HG03139 (cell line): ENCODE measurements around the gene TNIP1.
A peak's percentile ranks its signal among the peaks of the same experiment; 100 is the strongest.

ENCODE experiments used
- ATAC-seq: cut with Tn5 transposase; IDR thresholded peaks from one replicate; pipeline ENCODE4 v1.9.1; 2021; ENCODE audit not compliant: unreplicated experiment

TNIP1 gene

GRCh38 chr5:151106509-151106908 lies 25.7 kb upstream of the TNIP1 start:
- no peak for ATAC-seq

DNA sequence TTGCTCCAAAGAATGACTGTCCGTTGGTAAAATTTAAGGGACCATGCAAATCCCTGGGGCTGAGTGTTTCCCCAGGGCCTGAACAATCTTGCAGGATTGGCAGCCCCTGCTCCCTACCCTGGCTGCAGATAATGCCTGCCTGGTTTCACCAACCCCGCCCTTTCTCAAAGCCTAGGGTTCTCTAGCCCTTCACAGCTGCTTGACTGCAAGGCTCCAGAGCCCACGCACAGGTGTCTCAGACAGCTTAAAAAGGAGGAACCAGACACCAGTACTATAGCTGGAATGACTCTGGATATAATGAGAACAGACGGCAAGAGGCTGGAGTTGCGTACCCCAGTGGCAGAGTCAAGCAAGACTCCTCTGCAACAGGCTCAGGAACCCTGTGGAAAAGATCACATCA lies 25.2 kb upstream of the TNIP1 start:
- no peak for ATAC-seq

- no peak for ATAC-seq
Measured at GRCh38 chr5:151105561-151105960, 24.7 kb upstream of the TNIP1 start.

DNA sequence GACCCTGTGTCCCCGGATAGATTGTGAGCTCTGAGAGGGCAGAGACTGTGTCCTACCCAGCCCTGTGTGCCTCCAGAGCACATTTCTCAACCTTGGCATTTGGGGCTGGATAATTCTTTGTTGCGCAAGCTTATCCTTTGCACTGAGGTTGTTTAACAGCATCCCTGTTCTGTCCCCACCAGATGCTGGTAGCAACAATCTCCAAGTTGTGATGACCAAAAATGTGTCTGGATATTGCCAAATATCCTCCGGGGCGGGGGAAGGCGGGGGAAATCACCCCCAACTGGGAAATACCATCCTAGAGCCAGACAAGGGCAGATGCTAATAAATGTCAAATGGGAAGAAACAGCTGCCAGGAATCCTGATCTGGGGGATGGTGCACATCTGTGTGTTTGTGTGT lies 24.0 kb upstream of the TNIP1 start:
- no peak for ATAC-seq

DNA sequence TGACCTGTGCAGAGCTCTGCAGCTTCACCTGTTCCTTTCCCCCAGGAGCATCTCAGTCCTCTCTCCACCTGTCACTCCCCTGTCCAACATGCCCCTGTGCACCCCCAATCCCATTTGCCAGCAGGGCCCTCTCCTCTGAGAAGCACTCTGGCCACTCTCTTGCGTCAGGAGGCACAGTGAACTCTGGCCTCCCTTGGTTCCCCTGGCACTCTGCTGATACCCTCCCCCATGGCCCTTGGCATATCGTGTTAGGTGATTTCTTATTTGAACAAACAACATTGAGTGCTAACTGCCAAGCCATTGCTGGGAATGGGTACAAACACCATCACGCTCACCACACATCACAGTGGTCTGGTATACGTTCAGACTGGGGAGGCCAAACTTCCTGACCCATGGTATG lies 20.9 kb upstream of the TNIP1 start:
- no peak for ATAC-seq

DNA sequence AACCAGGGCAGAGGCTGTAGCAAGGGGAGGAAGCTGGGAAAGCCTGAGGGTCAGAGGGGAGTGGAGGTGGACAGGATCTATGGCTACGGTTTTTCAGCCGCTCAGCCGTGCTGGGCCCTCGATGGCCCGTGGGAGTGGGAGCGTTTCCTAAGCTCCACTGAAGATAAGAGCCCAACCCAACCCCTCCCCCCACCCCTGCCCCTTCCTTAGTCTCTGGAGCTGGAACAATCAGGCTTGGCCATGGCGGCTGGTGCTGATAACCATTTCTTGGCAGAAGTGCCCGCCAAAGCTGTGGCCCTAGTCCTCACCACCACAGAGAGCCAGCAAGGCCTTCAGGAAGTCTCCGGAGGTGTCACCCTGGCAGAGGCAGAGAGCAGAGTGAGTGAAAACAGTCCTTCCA lies 20.3 kb upstream of the TNIP1 start:
- no peak for ATAC-seq

- no peak for ATAC-seq
Measured at GRCh38 chr5:151100681-151101080, 19.8 kb upstream of the TNIP1 start.

DNA sequence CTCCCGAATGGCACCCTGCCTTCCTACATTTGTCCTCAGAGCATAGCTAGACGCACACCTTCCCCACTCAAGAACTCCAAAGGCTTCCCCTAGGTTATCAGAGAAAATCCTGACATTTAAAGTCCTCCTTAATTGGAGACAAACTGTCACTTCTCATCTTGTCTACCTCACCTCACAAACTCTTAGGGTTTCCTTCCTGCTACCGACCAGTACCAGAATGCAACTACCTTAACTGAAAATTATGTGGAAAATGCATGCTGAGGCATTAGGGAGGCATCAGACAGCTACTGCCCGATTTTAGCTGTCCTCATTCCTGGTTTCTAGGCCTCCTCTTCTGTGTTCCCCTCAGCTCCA lies 17.9 kb upstream of the TNIP1 start:
- no peak for ATAC-seq

DNA sequence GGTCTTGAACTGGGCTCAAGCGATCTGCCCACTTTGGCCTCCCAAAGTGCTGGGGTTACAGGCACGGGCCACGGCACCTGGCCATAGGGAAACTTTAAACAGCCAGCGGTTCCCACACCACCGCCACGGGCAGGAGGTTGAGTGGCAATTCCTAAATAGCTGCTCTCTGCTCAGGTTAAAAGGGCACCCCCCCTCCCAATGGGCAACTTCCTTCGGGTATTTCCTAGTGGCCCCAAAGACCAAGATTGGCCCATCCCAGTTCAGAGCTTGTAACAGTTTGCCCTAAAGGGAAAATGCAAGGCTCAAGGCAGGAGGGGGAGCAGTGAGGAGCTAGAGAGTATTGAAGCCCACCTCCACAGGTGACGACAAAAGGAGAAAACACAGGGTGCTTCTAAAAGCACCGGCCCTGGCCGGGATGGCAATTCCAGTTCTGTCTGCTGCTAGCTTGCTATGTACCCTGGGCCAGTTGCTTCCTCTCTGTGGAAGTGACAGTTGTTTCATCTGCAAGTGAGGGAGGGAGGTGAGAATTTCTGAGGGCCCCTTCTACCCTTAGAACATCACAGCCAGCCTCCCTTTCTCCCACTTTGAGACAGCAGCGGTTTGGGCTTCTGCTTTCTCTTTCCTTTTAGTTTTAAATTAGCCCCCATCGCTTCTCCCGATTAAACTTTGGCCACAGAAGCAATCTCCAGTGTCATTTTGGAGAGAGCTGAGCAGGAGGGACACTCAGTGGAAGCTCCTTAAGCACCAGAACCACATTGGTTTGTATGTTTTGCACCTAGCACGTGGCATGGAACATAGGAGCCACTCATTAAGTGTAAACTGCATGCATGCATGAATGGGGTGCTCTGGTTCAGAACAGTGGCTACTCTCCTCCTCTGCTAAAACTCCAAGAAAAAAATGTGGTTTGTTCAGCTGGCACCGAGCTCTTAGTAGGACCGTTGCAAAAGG lies 17.3 kb upstream of the TNIP1 start:
- ATAC-seq, result peak; percentile 40

DNA sequence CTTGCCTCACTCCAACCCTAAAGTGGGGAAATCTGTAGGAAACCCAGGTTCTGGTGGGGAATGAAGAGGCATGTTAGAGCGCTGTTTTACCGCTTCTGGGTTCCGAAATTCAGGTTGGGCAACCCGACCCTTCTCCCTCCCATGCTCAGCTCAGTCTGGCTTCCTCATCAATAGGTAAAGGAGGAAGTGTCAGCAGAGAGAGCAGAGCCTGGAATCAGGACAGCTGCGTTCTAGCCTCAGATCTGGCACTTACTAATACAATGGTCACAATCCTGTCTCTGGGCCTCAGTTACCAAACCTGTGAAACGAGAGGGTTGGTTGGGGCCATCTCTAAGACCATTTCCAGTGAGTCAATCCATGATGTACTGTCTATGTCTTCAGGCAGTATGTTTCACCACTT lies 16.2 kb upstream of the TNIP1 start:
- no peak for ATAC-seq

- no peak for ATAC-seq
Measured at GRCh38 chr5:151096001-151096373, 15.2 kb upstream of the TNIP1 start.

DNA sequence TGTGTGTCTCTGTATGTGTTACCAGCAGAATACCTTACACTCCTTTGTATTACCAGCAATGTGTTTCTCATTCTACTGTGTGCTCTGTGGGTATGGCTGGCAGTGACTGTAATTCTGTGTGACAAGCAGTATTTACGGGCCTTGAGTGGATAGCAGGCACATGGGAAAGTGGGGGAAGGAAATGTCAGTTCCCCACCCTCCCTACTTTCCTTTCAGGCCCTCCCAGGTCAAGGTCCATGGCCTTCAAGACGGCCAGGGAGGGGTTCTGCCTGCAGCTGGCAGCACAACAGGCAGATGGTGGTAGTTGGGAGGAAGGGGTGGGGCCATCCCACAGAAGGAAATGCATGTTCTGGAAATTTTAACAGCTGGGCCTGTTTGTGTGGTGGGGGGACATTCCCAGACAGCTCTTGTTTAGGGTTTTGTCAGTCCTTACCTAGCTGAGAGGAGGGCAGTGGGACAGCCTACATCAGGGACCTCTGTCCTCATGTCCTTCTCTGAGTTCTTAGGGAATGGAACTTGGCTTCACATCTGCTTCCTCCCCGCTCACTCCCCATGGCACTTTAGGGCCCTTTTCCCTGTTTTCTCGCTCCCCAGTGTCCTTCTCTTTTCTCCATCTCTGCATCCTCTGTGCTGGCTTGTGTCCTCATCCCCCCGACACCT lies 14.6 kb upstream of the TNIP1 start:
- ATAC-seq, result no peak

DNA sequence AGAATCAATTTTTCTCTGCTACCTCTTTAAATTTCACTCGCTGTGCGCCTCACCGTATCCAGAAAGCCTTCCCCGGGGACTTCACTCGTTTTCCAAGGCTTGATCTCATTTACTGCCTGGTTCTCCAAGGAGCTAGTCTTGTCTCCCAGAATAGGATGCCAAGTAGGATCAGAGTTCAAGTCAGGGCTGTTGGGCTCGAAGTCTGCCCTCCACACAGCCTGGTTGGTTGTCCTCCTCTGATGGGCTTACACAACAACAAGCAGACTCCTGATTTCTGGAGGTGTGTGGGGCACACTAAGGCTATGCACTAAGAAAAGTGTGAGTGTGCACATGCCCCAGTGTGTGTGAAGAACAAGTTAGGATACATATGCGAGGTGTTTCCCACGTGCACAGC lies 14.0 kb upstream of the TNIP1 start:
- no peak for ATAC-seq

GRCh38 chr5:151094030-151094851 lies 13.4 kb upstream of the TNIP1 start:
- ATAC-seq, result peak; percentile 70

GRCh38 chr5:151093476-151093889 lies 12.6 kb upstream of the TNIP1 start:
- ATAC-seq, result peak; percentile 2

DNA sequence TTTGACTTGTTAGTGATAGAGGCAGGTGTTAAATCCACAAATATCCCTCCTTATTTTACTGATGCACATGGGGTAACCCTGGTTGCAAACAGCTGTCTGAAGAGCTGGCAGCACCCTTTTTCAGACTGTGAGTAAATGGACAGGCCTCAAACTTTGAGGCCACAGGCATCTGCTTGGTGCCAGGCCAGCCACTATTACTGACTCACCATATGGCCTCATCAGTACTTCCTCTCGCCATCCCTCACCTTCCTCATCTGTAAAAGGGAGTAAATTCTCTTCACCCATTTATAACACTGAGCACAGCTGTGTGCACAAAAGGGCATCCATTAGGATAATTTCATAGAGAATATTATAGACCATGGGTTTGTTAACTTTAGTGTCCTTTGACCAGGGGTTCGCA lies 11.9 kb upstream of the TNIP1 start:
- no peak for ATAC-seq

DNA sequence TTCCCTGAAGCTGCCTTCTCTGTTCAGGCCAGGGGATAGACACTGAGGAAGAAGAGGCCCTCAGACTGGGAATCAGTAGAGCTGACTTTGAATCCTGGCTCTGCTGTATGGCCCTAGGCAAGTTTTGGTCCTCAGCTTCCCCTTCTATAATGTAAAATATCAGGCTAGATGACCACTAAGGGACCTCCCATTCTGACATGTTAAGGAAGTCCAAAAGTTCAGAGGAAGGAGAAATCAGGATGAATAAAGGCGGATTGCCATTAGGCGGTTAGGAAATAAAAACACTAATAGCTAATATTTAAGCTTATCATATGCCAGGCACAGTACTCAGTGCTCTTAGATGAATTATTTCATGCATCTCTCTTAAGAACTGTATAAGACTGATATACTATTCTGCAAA lies 8.9 kb upstream of the TNIP1 start:
- no peak for ATAC-seq

GRCh38 chr5:151088986-151089385 lies 8.2 kb upstream of the TNIP1 start:
- no peak for ATAC-seq

DNA sequence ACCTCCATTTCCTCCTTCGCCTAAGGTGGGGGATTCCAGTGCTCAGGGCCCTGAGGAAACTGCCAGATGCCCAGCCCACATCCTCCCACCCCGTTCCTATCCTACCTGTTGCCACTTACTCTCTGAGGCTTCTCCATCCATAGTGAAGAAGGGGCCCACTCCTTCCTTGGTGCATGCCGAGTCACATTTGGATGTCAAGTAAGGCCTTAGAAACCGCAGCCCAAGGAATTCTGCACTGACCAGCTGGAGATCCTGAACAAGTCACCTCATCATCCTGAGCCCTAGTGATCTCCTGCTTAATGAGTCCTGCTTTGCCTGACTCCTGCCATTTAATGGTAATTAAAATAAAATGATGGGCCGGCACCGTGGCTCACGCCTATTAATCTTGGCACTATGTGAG lies 6.7 kb upstream of the TNIP1 start:
- no peak for ATAC-seq

DNA sequence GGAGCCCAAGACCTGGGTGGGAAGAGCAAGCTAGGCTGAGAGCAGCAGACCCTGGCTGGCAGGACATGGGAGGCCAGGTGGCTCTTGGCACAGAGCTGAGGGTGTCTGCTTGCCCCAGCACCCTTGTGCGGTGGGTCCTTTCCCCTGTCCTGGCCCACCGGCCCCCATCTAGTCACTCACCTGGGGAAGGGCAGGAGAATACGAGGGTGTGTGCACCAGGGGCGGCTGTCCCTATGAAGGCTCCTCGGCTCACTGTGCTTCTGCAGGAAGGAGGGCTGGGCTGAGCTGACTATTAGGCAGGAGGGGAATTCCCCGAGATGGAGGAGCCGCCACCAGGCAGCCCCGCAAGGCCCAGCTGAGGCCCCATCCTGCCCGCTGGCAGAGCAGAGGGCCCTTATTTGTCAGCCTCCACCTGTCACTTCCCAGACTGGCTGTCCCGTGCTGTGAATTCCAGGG lies 6.1 kb upstream of the TNIP1 start:
- peak; percentile 83 for ATAC-seq

- ATAC-seq, result no peak
Measured at GRCh38 chr5:151086192-151086869, 5.5 kb upstream of the TNIP1 start.
